ENCODE data around the gene FXYD1. TPM values are rescaled to one million over a fixed set of nuclear protein-coding genes. Genes with fewer than 3 reads are reported as not detected.

Gene FXYD1
- polyA plus RNA-seq, 3 donors: 21.8 to 27.0 (median 26.5) TPM

- DNase-seq: no peak
Measured at GRCh38 chr19:35157431-35157830, 18.8 kb downstream of the FXYD1 start.

DNA sequence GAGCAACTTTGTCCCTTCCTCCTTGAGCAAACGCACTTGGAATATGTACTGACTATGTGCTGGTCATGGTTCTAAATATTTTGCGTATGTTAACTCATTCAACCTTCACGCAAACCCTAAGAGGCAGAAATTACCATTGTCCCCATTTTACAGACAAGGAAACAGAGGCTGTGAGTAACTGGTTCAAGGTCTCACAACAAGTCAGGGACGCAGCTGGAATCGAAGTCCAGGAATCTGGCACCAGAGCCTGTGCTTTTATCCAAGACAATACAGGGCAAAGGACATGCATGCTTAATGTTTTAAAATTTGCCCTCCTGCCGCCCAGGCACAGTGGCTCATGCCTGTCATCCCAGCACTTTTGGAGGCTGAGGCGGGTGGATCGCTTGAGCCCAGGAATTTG, 21.0 kb downstream of the FXYD1 start:
- DNase-seq: no peak

- no peak for DNase-seq
Measured at GRCh38 chr19:35160629-35161433, 22.2 kb downstream of the FXYD1 start.

DNA sequence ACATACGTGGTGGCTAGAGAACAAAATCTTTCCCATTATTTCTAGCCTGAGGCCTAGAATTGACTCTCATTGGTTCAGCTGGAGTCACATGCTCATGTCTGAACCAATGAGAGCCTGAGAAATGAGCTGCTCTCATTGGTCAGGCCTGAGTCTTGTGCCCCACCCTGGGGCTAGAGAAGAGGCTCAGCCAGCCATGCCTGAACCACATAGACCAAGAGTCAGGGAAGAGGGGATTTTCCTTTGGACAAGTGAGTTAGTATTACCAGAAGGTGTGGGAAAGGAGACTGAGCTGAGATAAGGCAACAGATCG, 22.8 kb downstream of the FXYD1 start:
- no peak for DNase-seq

GRCh38 chr19:35162471-35163326, 24.1 kb downstream of the FXYD1 start:
- no peak for DNase-seq

GRCh38 chr19:35164418-35164817, 25.8 kb downstream of the FXYD1 start:
- no peak for DNase-seq

DNA sequence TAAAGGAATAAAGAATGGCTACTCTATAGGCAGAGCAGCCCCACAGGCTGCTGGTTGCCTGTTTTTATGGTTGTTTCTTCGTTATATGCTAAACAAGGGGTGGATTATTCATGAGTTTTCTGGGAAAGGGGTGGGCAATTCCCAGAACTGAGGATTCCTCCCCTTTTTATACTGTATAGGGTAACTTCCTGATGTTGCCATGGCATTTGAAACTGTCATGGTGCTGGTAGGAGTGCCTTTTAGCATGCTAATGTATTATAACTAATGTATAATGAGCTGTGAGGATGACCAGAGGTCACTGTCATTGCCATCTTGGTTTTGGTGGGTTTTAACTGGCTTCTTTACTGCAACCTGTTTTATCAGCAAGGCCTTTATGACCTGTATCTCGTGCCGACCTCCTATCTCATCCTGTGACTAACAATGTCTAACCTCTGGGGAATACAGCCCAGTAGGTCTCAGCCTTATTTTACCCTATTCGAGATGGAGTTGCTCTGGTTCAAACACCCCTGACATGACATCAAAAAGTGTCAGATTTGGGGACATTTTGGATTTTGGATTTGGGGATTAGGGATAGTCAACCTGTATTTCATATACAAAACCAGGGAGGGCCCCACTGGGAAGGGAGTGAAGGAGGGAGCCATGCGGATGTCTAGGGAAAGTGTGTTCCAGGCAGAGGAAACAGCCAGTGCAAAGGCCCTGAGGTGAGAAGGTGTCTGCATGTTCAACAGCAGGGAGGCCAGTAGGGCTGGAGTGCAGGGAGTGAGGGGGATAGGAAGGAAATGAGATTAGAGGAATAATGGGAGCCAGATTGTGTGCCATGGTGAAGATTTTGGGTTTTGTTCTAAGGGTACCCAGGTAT, 26.8 kb downstream of the FXYD1 start:
- no peak for DNase-seq

DNA sequence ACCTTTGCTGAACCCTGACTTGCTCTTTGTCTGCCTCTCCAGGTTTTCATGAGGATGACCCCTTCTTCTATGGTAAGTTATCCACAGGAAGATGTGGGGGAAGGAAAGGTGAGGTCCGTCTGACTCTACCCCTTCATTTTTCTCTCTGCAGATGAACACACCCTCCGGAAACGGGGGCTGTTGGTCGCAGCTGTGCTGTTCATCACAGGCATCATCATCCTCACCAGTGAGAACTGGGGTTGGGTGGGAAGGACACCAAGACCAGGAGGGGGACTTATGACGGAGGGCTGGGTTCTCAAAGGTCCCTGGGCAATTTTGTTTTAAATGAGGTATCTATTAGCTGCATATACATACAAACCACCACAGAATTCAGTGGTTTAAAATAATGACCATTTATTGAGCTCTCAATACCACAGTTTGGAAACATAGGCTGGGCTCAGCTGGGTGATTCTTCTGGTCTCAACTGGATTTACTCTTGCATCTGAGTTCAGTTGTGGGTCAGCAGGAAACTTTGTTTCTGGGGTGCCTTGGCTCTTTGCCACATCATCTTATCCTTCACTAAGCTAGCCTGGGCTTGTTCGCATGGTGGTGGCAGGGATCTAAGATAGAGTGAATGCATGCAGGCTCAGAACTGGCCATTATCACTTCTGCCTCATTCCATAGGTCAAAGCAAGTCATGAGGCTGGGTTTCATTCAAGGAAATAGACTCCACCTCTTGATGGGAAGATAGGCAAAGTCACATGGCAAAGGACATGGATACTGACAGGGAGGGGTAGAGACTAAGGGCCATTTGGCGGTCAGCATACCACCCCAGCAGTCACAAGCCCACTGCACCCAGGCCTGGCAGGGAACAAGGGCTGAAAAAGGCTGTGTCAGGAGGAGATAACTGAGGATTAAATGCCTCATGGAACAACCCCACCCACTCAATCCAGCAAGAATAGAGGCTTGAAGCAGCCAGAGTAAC, 27.8 kb downstream of the FXYD1 start:
- no peak for DNase-seq

DNA sequence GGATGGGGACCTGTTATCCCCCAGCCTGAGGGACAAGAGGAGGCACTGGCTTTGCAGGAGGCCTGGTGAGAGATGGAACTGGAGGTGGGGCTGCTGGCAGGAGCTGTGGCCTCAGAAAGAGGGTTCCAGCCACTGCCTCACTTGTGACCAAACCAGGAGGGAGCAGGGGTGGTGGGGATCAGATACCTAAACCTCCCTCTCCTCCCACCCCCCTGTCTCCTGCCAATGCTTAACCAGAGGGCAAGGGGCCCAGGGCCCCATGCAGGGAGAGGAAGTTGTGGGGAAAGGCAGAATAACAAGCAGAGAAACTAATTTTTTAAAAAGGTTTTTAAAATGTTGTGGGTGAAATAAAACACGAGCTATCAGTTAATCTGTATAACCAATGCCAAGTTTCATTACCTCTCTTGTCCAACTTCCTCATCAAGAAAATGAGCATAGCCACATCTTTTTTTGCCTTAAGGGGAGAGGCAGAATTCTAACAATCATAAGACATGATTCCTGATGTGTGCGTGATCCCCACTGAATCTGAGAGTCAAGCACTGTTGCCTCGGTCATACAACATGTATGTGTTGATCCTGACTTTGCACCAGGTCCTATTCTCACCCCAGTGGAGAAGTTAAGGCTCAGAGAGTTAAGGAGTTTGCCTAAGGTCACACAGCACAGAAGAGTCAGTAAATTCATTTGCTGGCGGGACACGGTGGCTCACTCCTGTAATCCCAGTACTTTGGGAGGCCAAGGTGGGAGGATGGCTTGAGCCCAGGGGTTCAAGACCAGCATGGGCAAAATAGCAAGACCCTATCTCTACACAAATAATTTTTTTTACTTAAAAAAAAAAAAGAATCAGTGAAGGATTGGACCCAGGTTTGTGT, 28.9 kb downstream of the FXYD1 start:
- DNase-seq: no peak

- DNase-seq: no peak
Measured at GRCh38 chr19:35168196-35168595, 29.6 kb downstream of the FXYD1 start.

DNA sequence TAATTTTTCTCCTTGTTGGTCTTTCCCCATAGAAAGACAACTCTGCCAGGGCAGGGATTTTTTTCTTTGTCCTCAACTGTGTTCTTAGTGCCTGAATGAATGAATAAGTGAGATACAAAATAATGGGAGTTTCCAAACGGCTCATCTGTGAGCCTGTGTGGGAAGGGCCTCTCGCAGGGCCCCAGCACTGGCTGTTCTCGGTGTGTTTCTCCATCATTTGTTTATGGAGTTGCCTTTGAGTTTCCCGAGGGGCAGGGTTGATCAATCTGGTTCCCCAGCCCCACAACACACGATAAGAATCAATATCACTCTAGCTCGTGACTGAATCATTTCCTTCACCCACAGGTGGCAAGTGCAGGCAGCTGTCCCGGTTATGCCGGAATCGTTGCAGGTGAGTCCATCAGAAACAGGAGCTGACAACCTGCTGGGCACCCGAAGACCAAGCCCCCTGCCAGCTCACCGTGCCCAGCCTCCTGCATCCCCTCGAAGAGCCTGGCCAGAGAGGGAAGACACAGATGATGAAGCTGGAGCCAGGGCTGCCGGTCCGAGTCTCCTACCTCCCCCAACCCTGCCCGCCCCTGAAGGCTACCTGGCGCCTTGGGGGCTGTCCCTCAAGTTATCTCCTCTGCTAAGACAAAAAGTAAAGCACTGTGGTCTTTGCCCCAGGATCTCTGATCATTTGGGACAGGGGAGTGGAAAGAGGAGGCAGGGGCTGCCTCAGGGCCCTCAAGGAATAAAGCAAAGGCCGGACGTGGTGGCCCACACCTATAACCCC, 30.8 kb downstream of the FXYD1 start:
- no peak for DNase-seq

GRCh38 chr19:35170359-35171061, 31.9 kb downstream of the FXYD1 start:
- no peak for DNase-seq

DNA sequence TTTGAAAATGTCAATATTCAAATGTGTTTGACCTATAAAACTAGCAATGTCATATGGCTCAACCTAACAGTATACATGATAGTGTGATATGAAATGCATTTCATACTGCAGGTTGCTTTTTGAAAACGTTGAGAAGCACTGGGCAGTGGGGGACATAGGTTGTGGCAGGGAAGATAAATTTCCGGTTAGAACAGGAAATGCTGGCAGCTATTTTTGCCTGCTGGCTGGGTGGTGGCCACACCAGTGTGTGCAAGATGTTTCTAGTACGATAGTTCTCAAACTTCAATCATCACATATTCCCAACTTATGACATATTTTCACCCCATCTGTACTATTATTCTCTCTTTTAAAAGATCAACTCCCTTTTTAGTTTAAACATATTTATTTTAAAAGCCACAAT, 33.1 kb downstream of the FXYD1 start:
- DNase-seq: no peak

DNA sequence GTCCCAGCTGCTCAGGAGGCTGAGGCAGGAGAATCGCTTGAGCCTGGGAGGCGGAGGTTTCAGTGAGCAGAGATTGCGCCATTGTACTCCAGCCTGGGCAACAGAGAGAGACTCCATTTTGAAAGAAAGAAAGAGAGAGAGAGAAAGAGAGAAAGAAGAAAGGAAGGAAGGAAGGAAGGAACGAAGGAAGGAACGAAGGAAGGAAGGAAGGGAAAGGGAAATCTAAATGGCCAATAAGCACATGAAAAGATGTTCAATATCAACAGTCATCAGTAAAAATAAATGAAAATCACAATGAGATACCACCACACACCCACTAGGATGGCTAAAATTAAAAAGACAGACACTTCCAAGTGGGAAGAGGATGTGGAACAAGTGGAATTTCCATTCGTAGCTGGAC, 35.6 kb downstream of the FXYD1 start:
- no peak for DNase-seq

- no peak for DNase-seq
Measured at GRCh38 chr19:35176181-35176570, 37.6 kb downstream of the FXYD1 start.

DNA sequence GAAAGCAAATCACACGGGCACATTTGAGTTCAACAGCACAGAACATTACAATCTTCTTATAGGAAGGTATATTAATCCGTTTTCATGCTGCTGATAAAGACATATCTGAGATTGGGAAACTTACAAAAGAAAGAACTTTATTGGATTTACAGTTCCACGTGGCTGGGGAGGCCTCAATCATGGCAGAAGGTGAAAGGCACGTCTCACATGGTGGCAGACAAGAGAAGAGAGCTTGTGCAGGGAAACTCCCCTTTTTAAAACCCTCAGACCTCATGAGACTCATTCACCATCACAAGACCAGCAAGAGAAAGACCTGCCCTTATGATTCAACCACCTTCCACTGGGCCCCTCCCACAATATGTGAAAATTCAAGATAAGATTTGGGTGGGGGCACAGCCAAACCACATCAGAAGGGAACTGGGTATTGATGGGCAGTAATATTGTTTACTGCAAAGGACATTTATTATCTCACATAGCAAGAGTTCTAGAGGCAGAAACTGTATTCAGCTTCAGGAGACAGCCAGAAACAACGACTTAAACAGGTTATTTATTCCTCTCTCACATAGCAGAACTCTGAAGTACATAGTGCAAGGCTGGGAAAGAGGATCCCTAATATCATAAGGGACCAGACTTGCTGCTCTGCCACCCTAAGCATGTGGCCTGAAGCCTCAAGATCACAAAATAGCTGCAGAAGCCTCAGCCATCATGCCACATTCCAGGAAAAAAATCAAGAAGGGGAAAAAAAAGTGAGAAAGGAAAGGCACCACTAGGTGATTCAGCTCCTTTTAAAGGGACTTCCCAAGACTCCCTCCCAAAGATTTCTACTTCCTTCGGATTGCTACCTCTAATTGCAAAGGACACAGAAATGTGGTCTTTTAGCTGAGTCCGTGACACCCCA, 39.0 kb downstream of the FXYD1 start:
- no peak for DNase-seq

- DNase-seq: no peak
Measured at GRCh38 chr19:35178701-35179100, 40.1 kb downstream of the FXYD1 start.

DNA sequence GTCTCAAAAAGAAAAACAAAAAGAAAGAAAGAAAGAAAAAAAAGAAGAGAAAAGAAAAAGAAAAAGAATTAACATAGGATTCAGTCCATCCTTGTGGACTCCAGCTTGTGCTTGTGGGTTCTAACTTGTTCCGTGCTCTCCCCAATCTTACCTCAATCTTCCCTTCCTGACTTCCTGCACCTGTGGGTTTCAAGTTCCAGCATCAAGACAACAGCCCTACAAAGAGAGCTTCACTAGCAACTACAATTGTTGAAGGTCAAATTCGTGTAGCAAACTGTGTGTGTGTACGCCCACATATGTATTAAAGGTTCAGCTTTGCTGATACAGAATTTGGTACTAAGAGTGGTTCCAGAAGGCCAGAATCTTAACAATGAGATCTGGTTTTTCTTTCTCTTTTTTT, 41.2 kb downstream of the FXYD1 start:
- DNase-seq: no peak
